ENCODE data around the gene GUSB. TPM values are rescaled to one million over a fixed set of nuclear protein-coding genes. Genes with fewer than 3 reads are reported as not detected.

GUSB gene
- total RNA-seq (2013; cell fraction: nucleolus; rRNA removed), result 93.0 and 95.2 TPM in 2 replicates
- total RNA-seq (2014; rRNA removed) (23.2 and 26.9 TPM in 2 replicates), total RNA-seq (2014; rRNA removed; fragmentation: Illumina TruSeq; extraction: Trizol) (25.2 and 28.4 TPM in 2 replicates), total RNA-seq (2021) (50.0 and 54.3 TPM in 2 replicates), polyA plus RNA-seq (2011; rRNA removed) (31.4 and 52.3 TPM in 2 replicates), polyA plus RNA-seq (2014; fragmentation: Illumina TruSeq; extraction: Trizol) (28.1 and 39.5 TPM in 2 replicates), polyA plus RNA-seq (2014; fragmentation: Nextera tagmentation; extraction: Ambion mirVana) (10 to 100 TPM in 1 of 2 experiments, 1 to 10 TPM in 1; 9.8 to 19.6 TPM), polyA plus RNA-seq (2014; rRNA removed) (51.2 and 55.9 TPM in 2 replicates), polyA plus RNA-seq (2016; fragmentation: Nextera tagmentation; extraction: Ambion mirVana) (10 to 100 TPM; 65.5 to 71.2 TPM), polyA minus RNA-seq (2011; rRNA and poly(A)+ RNA removed) (63.3 and 69.8 TPM in 2 replicates), Bru-seq, nascent RNA (percentile 65 among the genes with signal in this experiment), BruChase-seq, experiment 1, labeled RNA remaining after a 6-hour chase (percentile 75 among the genes with signal in this experiment), BruChase-seq, experiment 2, labeled RNA remaining after a 2-hour chase (percentile 72 among the genes with signal in this experiment)
- 29.7 TPM for polyA plus RNA-seq (2011; ENCODE audit: low read depth)
- polyA plus RNA-seq (2011; cell fraction: cytosol; rRNA removed), result 70.7 and 75.8 TPM in 2 replicates
- polyA plus RNA-seq (2011; cell fraction: nucleus; rRNA removed), result 222 and 247 TPM in 2 replicates
- polyA plus RNA-seq (2012), result 40.4 and 49.6 TPM in 2 replicates
- polyA minus RNA-seq (2011; cell fraction: cytosol; rRNA and poly(A)+ RNA removed), result 25.1 and 39.0 TPM in 2 replicates
- 31.4 and 59.3 TPM in 2 replicates for polyA minus RNA-seq (2011; cell fraction: nucleus; rRNA and poly(A)+ RNA removed)
- long read RNA-seq, experiment 1, transcript GUSB-201 (12 exons, 2,300 nt), result major isoform, 27 of 51 reads
- long read RNA-seq, experiment 1, partial matches to known transcripts, result 4 of 51 reads
- long read RNA-seq, experiment 1, other reads (novel, unspliced or antisense), result 20 of 51 reads
- long read RNA-seq, experiment 2, transcript GUSB-201 (12 exons, 2,300 nt), result major isoform, 25 of 63 reads
- long read RNA-seq, experiment 2, partial matches to known transcripts, result 15 of 63 reads
- long read RNA-seq, experiment 2, other reads (novel, unspliced or antisense), result 23 of 63 reads

DNA sequence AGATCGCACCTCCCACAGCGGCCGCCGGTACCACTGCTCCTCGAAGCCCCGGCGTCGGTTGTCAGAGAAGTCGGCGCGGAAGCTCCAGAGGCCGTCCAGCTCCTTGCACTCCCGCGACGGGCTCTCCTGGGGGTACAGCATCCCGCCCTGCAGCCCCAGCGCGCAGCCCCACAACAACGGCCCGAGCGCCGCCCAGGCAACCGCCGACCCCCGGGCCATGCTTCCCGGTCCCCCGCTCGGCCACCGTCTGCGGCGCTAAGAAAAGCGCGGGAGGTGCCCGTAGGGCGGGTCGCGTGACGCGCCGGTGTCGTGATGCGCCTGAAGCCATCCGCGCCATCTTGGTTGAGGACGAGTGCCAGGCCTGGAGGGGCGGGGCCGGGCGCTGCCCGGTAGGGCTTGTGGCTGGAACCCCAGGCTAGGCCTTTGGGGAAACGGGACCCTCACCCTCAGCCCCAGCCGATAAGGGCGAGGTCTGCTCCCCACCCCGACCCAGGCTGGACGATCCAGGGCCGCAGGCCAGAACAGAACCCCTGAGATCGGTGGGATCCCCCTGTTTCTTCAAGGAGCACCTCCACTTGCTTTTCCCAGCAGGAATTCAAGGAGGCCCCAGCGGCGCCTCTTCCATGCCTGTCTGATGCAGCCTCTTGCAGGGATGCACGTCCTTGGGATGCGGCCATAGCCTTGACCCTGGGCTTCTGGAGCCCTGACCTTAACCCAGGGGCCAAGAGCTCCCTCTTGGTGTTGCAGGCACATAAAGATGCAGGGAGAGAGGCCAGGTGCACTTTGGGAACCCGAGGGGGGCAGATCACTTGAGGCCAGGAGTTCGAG is at the start of gene GUSB:
Gene GUSB, minus strand, starts transcription at position 249 of the 828 bp plus-strand sequence. Its CDS starts 30 bp downstream, at position 219.
- RAD21 ChIA-PET (ENCODE audit: unreplicated experiment), result interaction anchor here (0.7 to 1.6 kb wide), 3 partner anchors 133 to 231 kb away, joined by 3 to 4 read pairs (median 3); partner anchors contain the start of gene CRCP
- H3K27ac ChIP-seq (ENCODE audit: control insufficient read depth, insufficient read depth), result peak within 1 kb of the TSS; percentile 84
- TF ChIP-seq CHD2 (IDR thresholded peaks at IDR 0.05; ENCODE audit: borderline replicate concordance, low read depth, low read length) (0 out of 2 replicates have a peak, but pooled peaks have one; percentile 58), SUZ12 (IDR thresholded peaks at IDR 0.05; ENCODE audit: unreplicated experiment) (no peak), LARP7 (IDR thresholded peaks at IDR 0.05) (peak; percentile 97), BCL3 (IDR thresholded peaks at IDR 0.05; ENCODE audit: borderline replicate concordance, insufficient read depth, low read depth, low read length, poor library complexity, severe bottlenecking) (no peak), IKZF1 (conservative IDR thresholded peaks at IDR 0.05) (peak; percentile 99), MTA3 (IDR thresholded peaks at IDR 0.05; ENCODE audit: borderline replicate concordance, low read length) (no peak), PRDM15 (CRISPR knock-in tag; IDR thresholded peaks at IDR 0.05) (no peak), CBX3 (IDR thresholded peaks at IDR 0.05; ENCODE audit: borderline replicate concordance, low read depth) (no peak)
- TF ChIP-seq, protein P1, sequence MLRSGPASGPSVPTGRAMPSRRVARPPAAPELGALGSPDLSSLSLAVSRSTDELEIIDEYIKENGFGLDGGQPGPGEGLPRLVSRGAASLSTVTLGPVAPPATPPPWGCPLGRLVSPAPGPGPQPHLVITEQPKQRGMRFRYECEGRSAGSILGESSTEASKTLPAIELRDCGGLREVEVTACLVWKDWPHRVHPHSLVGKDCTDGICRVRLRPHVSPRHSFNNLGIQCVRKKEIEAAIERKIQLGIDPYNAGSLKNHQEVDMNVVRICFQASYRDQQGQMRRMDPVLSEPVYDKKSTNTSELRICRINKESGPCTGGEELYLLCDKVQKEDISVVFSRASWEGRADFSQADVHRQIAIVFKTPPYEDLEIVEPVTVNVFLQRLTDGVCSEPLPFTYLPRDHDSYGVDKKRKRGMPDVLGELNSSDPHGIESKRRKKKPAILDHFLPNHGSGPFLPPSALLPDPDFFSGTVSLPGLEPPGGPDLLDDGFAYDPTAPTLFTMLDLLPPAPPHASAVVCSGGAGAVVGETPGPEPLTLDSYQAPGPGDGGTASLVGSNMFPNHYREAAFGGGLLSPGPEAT (IDR thresholded peaks at IDR 0.05; ENCODE audit: low read depth), result peak; percentile 50; the same call in 1 of the 2 replicates

More for the DNA sequence above, at the start of gene GUSB:
- no peaks in the 10 kb centered on the region; the same call in 1 of the 2 replicates for H3K4me1 ChIP-seq (ENCODE audit: control insufficient read depth, insufficient read depth, low read length)
- peak within 1 kb of the TSS; percentile 73 for H3K4me3 ChIP-seq
- 4% methylated on average over 60 of the region's 62 CpGs for WGBS (ENCODE audit: insufficient coverage, insufficient replicate concordance, low lambda C conversion rate, missing lambda C conversion rate)
- no TSS peak for BruUV-seq (replicated peaks)
- H3K79me2 ChIP-seq (ENCODE audit: control insufficient read depth, insufficient read depth, low read length), result peaks cover 24% of the 10 kb centered on the region
- peaks cover 0 to 9% of the 10 kb centered on the region in 2 experiments; a peak in 2 of 4 replicates for H3K36me3 ChIP-seq (ENCODE audit: control insufficient read depth in 2 of 2, insufficient read depth in 2 of 2, low read length in 1 of 2)
- no peaks in the 10 kb centered on the region for H3K27me3 ChIP-seq (replicated peaks in 1 of 2; ENCODE audit: control insufficient read depth in 2 of 2, insufficient read depth in 2 of 2, low read length in 1 of 2)
- H2AFZ ChIP-seq (ENCODE audit: control insufficient read depth, low read depth, low read length), result peak within 1 kb of the TSS; percentile 97
- DNase-seq (ENCODE audit: low read depth, low spot score) (peak; percentile 51), FAIRE-seq (peak; percentile 84), ATAC-seq (peak; percentile 91)
- no peaks in the 10 kb centered on the region for H3K9me3 ChIP-seq (replicated peaks; ENCODE audit: control insufficient read depth, insufficient read depth, low read length)
- peak within 1 kb of the TSS; percentile 85 for H3K9ac ChIP-seq (ENCODE audit: control insufficient read depth, insufficient read depth, low read length)
- intact Hi-C loops (cut with micrococcal nuclease; ENCODE audit: unreplicated experiment), result loop anchor here (5.0 to 10.0 kb wide), 2 partner anchors 95 to 107 kb away; partner anchors contain the start of genes ASL and VKORC1L1
- in situ Hi-C loops (cut with MboI), result no loop called here
- peak within 1 kb of the TSS; percentile 83 for H3K4me2 ChIP-seq (ENCODE audit: control insufficient read depth, insufficient read depth)
- SMC1A ChIA-PET (ENCODE audit: uncharacterized antibody, unreplicated experiment), result interaction anchor here (0.6 kb wide), 1 partner anchor 59 kb away, joined by 3 read pairs; no protein-coding TSS in a partner anchor
- no peaks in the 10 kb centered on the region for H4K20me1 ChIP-seq (ENCODE audit: control insufficient read depth, insufficient read depth)
- CTCF ChIA-PET, result interaction anchor here (0.6 to 0.7 kb wide), 2 partner anchors 110 to 260 kb away, joined by 3 to 4 read pairs; no protein-coding TSS in a partner anchor
- POLR2A ChIA-PET, result interaction anchor here (0.6 to 1.8 kb wide), 2 partner anchors 223 to 757 kb away, joined by 4 to 6 read pairs; partner anchors contain the start of gene TPST1

Data from GM12878 (cell line).